GM04503 (cell line): Measurements from ENCODE around the gene ZDHHC20.

Experiments used
- DNase-seq: peaks from one replicate; pipeline ENCODE4 v3.0.0-alpha.2; 2012; ENCODE audit warnings: low read depth

Gene ZDHHC20

DNA sequence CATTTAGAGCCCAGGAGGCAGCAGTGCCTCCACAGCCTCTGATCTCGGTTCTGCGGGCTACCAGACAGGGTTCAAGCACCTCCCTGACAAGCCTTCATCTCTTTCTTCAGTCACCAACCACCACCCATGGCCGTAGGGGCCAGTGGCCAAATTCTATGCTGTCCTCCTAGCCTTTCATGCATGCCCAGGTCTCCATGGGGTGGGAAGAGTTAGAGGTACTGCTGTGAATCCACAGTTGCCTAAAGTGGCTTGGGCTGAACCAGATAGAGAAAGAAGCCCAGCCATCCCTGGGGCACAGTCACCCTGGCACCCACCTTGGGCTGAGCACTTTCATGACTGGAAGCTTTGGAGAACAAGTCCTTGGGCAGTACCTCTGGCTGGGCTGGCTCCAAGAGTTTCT lies 97.4 kb downstream of the ZDHHC20 start:
- no peak for DNase-seq

GRCh38 chr13:21361123-21361522 lies 98.0 kb downstream of the ZDHHC20 start:
- DNase-seq: no peak

- DNase-seq: no peak
These were observed 98.6 kb downstream of the ZDHHC20 start for GRCh38 chr13:21360463-21360862.

DNA sequence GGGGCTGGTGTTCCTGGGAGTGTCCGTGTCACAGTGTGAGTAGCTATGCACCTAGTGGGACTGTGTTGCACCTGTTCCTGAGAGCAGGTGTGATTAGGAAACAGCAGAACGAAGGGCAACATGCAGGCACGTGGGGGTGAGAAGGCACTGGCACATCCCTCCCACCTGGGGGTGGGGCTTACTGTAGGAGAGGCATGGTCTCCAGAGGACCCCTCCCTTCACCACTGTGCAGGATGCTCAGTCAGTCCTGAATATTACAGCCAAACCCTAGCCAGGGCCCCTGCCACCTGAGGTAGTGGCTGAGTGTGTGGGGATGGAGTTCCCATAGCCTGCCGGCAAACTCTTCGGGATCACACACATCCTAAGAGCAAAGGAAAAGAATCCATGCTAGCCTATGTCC lies 99.2 kb downstream of the ZDHHC20 start:
- no peak for DNase-seq

DNA sequence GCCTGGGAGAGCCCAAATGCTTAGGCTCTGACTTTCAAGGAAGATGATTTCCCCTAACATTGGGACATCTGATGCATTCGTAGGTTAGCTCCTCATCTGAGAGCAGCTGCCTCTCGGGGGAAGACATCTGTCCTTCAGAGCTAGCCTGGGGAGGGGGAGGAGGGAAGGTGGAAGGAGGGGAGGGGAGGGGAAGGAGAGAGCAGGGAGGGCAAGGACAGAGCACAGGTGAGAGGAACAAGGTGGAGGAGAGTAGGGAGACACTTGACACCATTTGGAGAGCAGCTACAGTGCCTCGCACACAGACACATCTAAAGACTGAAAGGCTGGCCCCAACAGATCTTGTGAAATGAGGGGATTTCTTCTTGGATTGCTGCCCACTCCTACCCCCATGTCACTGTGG lies 103.8 kb downstream of the ZDHHC20 start:
- DNase-seq: no peak

- no peak for DNase-seq
These were observed 104.4 kb downstream of the ZDHHC20 start for GRCh38 chr13:21354721-21355120.

DNA sequence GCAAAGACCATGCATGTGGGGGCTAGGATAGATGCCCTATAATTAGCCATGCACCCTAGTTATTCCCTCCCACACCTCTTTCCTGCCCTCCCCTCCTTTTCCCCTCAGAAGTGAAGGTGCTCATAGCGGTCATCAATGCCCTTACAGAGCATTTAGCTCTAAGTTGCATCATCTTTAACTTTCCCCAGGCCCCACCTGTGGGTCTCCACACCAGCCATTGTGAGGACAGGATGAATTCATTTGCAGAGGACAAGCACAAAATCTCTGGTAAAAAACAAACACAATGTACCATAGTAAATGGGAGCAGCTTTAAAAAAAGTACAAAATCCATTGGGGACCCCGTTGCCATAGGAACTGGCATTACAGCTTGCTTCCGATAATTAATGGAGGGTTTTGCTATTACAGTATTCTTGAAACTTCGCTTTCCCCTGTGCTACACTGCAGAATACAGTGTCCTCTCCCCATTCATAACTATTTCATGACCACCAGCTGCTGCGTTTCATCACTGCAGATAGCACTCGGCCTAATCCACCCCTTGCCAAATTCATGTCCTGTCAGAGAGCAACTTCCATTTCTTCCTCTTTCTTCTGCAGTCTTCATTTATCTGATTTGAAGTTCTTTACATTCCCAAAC lies 110.5 kb downstream of the ZDHHC20 start:
- DNase-seq: no peak

DNA sequence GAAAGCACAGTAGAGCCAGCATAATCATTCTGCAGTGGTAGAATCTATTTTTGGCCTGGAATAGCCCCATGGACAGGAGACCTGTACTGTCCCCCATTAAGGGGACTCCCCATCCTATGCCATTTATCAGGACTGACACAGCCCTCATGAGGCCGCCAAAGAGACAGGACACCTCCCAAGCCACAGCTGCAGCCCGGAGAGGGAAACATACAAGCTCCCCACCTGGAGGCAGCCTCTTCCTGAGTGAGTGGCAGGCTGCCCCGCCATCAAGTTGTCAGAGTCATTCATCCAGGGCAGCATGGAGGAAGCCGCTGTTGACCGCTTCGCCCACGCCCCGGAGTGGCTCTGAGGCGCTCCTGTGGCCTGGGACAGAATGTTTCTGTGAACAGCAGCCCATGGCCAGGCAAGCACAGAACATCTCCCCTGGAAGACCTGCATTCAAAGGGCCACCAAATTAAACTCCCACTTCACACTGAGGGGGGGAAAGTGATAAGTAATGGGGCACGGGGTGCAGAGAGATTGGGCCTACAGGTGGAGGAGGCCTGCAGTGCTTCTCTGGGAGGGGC lies 111.3 kb downstream of the ZDHHC20 start:
- no peak for DNase-seq

GRCh38 chr13:21344662-21345176 lies 114.4 kb downstream of the ZDHHC20 start:
- DNase-seq: no peak

DNA sequence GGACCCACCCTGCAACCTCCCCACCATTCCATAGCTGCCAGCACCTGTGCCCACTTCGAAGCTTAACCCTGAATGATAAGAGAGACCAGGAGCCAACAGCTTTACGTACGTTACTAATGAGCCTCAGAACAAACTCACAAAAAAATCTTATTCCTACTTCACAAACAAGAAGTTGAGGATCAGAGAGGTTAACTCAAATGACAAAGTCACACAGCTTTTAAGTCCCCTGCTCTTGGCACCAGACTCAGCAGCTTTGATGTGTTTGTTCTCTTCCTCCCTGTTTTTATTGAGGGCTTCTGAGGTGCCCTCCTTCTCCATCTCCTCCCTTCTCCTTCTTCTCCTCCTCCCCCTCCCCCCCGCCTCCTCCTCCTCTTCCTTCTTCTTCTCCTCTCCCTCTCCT lies 115.4 kb downstream of the ZDHHC20 start:
- no peak for DNase-seq

DNA sequence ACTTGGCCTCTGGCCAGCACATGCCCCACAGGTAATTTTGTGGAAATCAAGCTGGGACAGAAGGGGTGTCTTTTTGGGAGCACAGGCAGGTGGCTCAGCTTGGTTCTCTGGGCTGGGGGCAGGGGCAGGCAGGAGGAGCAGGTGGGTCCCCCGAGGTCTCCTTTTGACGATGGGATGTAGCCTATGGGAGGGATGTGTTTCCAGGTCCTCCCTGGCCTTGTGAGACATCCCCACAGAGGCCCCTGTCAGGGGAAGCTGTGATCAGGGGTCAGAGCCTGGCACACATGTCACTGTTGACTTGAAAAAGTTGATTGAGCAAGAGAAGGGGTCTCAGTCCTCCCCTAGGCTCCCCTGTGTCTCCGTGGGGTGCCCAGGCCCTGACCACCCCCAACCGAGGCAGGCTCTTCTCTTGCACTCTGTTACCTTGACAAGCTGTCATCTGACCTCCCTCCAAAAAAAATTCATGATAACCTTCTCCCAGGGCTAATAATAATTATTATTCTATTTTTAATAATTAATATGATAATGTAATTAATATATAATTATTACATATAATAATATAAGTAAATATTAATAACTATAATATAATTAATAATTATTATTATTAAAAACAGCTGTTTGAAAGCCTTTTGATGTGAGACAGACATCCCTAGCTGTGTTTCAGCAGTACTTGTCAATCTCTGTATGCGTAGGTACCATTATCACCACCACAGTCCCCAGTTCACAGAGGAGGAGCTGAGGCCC lies 116.2 kb downstream of the ZDHHC20 start:
- DNase-seq: no peak

DNA sequence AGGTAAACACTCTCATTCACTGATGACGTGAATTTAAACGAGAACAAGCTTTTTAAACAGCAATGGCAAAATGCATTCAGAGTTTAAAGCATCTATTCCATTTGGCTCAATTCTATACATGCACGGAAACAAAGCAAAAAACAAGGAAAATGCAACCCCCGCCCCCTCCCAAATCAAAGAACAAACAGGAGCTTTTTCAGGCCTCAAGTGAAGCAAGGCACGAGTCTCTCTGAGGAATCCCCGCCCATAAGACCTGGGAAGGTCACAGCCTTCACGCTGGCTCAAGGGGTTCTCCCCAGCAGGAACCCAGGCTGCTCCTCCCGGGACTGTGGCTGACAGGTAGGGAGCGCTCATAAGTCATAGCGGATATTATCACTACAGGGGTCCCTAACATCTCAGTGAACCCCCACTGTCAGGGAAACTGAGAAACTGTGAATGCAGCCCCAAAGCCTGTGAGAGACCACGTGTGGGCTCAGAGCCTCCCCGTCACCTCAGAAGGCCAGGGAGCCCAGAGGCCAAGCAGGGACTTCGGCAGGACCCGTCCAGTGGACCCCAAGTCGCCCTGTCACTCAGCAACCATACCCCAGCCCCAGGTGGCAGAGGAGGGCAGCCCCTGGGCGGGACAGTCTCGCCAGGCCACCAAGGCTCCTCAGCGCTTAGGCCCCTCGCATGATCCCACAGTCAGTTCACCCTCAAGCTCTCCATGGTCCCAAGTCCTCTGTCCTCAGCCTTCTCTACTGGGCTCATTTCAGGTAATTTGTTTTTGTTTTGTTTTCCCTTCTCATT lies 117.3 kb downstream of the ZDHHC20 start:
- no peak for DNase-seq

DNA sequence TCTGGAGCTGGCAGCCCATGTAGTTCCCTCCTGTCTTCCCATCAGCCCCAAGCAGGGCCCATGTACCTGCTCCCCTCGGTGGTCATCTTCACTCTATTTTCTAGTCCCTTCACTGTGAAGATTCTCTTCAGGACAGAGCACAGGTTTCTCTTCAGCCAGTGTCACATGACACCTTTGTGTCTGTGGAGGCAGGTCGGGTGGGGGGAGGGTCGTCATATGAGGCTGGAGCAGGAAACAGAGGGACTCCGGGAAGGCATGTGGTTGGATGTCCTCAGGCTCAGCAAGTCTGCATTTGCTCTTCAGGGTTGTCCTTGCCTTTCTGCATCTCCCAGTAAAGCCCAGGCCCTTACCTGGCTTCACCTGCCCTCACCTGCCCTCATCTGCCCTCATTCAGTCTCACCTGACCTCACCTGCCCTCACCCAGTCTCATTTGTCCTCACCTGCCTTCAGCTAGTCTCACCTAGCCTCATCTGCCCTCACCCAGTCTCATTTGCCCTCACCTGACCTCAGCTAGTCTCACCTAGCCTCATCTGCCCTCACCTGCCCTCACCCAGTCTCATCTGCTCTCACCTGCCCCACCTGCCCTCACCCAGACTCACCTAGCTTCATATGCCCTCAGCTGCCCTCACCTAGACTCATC lies 120.3 kb downstream of the ZDHHC20 start:
- no peak for DNase-seq

DNA sequence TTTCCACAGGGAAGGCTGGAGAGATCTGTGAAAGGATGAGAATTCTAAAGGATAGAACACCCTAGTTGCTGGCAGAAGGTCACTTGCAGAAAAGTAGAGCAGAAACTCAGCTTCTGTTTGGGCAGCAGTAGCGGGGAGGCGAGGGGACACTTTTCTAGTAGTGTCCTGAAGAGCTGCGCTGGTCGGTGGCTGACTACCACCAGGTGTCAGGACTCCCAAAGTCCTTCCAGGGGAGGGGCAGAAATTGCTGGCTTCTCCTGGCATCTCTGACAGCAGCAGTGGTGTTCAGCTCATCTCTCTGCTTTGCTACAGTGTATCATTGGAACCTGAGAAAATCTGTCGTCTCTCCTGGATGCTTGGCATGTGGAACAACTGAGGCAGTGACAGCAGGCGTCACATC lies 120.9 kb downstream of the ZDHHC20 start:
- DNase-seq: no peak

- no peak for DNase-seq
These were observed 122.3 kb downstream of the ZDHHC20 start for GRCh38 chr13:21336609-21337349.

DNA sequence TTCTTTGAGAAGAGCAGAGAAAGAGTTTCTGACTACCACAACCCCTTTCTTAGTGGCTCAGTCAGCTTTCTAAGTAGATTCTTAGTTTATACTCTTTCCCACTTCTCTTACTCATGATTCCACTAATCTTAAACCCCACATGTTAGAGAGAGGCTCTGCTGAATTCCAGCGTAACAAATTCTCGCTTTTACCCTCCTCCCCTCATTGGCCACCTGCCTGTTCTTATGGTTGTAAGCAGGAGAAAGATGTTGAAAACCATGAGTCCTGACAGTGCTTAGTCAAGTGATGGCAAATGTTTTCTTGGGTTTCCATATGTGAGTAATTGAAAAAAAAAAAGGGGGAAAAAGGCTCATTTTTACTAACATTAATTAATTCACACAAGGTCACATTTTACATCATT lies 125.9 kb downstream of the ZDHHC20 start:
- DNase-seq: no peak

DNA sequence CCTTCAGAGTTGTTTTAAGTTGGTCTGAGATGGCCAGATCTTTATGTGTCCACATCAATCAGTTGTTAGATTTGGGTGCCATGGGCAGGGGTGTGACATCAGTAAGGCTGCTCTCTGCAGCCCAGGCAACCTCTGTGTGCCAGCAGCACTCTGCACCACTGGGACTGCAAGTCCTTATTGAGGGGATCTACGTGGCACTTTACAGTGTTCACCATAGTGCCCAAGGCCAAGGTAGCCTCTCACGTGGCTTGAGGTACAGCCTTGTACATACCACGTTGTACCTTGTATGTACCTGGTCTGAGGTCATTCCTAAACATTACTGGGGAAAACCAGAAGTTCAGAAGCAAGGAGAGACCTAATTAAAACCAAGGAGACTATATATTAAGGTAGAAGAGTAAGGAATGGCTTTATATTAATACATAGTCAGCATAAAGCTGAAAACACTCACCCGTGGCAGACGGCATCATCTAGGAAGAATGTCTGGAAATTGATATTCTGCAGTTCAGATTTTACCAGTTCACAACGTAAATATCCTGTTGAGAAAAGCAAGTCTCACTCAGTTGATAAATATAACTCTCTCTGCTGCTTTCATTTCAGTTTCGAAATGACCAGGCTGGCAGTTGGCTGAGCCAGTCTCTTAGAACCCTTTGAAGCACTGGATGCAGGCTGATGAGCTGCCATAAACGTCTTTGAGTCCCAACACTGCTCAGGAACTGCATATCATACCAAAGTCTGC lies 128.8 kb downstream of the ZDHHC20 start:
- no peak for DNase-seq

GRCh38 chr13:21328836-21329477 lies 130.1 kb downstream of the ZDHHC20 start:
- DNase-seq: no peak

- DNase-seq: no peak
These were observed 130.9 kb downstream of the ZDHHC20 start for GRCh38 chr13:21328201-21328600.
